Nucleus accumbens (tissue), 56 donors: ENCODE results near the gene SMYD3.
"Not testable (repeated sequence)": the region's sequence is repeated elsewhere in the genome, so short reads cannot be mapped to it uniquely, and the experiment has no call there.

Experiments used
- DNase-seq, 56 donors: peaks; one replicate each; lab custom pipeline; 2025; lab: John Stamatoyannopoulos, UW

SMYD3 gene

DNA sequence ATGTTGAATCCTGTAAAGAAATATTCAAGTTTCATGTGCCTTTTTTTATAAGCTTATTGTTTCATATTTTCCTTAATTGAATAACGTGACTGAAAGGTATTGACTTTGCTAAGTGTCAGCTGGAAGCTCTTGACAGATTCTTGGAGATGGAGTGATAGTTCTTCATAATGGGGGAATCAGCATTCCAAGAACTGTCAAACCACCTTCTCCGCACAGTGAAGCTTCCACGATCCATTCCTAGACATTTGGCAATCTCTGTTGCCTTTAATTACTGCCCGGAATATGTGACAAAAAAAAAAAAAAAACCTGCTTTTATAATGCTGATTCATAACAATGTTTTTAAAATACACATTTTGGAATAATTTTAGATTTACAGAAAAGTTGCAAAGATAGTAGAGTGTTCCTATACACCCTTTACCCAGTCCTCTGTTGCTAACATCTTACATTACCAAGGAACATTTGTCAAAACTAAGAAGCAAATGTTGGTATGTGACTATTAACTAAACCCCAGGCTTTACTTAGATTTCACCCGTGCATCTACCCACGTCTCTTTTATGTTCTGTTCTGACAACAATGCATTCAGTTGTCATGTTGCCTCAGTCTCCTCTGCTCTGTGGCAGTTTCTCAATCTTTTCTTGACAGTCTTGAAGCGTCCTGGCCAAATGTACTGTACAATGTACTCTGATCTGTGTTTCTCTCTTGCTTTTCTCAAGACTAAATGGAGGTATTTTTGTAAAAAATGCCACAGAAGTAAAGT lies 674.1 kb downstream of the SMYD3 start:
- no peak for DNase-seq

DNA sequence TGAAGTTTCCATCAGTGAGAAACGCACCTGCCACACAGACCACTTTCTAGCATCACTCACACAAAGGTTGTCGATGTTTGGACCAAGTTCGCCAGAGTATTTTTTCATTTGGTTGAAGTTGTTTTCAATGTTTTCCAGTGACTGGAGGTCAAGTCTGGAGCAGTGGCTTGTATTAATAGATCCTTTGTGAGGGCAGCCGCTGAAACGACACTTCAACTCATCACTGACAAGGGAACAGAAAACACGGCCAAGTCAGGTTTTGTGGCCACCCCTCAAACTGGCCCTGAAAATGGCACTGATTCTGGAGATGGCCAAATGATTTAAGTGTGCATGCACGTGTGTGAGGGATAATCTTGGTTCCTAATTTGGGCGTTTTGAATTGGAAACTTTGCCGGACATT lies 675.6 kb downstream of the SMYD3 start:
- no peak for DNase-seq

DNA sequence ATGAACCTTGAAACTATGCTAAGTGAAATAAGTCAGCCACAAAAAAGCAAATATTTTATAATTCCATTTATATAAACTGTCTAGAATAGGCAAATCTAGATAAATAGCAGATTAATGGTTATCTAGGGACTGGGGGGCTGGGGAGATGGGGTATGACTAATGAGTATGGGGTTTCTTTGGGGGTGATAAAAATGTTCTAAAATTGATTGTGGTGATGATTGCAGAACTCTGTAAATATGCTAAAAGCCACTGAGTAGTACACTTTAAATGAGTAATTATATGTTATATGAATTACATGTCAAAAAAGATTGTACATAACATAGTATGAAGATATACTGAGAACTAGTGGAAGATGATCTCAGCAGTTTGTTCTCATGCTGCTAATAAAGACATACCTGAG lies 677.3 kb downstream of the SMYD3 start:
- DNase-seq: no peak

DNA sequence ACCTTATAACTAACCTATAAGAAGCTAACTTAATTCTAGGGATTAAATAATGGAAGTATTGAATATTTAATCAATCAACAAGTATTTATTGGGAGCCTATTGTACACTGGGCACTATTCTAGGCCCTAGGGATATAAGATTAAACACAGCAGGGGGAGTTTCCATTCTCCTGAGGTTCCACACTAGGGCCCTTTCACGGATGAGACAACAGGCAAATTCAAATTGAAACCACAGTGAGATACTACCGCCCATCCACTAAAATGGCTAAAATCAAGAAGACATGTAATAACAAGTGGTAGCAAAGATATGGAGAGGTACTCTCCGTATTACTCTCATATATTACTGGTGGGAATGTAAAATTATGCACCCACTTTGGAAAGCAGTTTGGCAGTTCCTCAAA lies 677.9 kb downstream of the SMYD3 start:
- no peak for DNase-seq

DNA sequence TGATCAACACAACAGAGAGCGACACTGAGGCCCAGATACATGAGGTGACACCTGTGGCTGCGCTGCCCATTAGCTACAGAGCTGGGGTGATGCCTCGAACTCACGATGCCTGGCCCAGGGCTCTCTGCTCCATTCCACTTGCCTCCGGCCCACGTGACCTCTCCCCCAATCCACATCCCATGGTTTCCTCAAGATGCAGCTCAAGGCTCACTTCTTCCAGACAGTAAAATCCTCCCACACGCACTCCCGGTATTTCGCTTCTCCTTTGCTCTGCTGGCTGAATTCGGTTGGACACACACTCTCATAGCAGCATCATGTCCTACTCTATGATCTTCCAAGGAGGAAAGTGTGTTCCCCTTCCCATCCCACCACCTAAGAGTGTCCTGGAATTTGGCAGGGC lies 679.8 kb downstream of the SMYD3 start:
- DNase-seq: no peak

DNA sequence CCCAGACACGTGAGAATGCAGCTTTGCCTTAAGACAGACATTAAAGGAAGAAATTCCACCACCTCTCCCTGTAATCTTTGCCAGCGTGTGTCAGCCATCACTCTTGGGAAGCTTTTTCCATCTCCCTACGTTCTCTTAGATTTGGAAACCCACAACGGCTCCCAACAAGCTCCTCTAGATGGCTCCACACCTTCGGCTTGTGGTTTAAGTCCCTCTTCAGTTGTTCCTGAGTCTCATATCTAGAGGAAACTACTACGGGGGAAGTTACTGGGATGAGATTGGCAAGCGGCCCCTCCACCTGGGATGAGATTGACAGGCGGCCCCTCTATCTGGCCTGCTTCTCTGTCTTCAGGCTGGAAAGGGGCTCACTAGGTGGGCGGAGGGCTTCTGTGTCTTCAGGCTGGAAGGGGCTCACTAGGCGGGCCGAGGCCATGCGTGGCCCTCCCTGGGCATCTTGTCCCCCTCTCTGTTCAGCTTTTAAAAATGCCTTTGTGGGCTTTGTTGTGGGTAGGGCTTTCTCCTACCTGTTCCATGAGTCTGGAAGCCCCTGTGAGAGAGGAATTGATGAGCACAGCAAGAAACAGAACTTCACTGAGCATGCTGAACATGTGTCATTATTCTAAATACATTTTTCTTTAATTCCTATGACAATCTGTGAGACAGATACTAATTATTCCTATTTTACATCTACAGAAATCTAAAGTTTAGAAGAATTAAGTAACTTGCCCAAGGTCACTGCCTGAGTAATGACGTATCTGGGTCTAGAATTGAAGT lies 681.8 kb downstream of the SMYD3 start:
- DNase-seq: no peak

DNA sequence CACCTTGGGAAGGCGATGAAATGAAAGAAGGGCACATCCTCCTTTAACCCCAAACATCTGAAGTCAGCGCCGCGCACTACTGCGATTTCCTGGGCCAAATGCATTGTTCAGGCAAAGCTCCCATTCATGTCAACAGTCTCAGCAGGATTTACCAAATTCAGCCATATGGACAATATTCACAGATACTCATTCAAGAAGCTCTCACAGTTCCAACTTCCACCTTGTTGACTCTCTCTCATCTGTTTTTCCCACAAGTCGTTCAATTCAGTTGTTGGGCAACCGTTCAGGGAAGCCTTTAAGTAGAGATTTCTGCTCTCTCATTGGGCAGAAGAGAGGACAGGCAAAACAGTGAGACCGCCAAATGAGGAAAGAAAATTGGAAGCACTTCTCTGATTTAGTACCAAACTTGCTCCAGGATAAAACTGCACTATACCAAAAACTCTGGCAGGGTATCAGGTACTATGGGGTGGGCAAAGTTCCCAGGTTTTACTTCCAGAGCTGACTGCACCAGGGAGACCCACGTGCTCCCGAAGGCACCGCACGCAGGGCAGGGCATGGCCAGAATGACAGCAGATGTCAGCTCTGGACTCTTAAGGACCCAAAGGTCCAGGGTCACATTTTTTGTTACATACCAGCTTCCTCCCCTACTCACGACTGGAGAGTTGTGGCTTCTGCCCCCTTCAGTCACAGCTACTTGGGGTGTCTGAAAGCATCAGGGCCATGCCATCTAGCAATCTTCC lies 683.5 kb downstream of the SMYD3 start:
- DNase-seq: no peak

DNA sequence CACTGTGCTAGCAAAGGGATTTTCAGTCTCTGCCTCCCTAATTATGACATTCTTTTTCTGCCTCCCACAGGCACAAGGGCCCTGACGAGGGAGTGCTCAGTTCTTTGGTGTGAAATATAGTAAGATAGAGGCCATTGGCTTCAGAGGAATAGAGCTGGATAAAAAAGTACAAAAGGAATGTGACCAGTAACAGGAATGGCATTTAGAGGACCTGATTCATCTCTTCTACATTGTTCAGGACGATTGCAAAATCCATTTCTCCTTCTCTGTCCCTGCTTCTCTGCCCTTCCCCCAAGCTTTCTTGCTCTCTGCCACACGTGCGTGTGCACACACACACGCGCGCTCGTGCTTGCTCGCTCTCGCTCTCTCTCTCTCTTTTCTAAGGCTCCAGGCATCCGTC lies 684.1 kb downstream of the SMYD3 start:
- no peak for DNase-seq

DNA sequence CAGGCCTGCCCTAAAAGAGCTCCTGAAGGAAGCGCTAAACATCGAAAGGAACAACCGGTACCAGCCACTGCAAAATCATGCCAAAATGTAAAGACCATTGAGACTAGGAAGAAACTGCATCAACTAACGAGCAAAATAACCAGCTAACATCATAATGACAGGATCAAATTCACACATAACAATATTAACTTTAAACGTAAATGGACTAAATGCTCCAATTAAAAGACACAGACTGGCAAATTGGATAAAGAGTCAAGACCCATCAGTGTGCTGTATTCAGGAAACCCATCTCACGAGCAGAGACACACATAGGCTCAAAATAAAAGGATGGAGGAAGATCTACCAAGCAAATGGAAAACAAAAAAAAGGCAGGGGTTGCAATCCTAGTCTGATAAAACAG lies 688.7 kb downstream of the SMYD3 start:
- DNase-seq: not testable (repeated sequence)

DNA sequence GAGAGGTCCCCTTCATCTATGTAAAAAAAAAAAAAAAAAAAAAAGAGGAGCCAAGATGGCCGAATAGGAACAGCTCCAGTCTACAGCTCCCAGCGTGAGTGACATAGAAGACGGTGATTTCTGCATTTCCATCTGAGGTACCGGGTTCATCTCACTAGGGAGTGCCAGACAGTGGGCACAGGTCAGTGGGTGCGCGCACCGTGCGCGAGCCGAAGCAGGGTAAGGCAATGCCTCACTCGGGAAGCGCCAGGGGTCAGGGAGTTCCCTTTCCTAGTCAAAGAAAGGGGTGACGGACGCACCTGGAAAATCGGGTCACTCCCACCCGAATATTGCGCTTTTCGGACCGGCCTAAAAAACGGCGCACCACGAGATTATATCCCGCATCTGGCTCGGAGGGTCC lies 690.6 kb downstream of the SMYD3 start:
- DNase-seq: not testable (repeated sequence)

DNA sequence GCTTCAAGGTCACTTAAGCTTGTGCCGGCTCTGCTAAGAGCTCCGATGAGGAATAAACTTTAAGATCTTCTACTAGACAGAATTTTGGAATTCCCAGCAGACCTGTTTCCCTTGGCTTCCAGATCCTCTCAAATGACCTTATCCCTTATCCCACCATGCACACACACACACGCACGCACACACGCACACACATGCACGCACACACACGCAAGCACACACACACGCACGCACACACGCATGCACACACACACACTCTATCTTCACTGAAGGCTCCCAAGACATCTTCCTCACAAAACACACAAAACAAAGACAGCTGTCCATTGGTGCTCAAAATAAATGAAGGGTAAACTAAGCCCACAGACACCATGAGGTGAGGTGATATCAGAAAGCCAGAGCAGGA lies 692.4 kb downstream of the SMYD3 start:
- DNase-seq: no peak

DNA sequence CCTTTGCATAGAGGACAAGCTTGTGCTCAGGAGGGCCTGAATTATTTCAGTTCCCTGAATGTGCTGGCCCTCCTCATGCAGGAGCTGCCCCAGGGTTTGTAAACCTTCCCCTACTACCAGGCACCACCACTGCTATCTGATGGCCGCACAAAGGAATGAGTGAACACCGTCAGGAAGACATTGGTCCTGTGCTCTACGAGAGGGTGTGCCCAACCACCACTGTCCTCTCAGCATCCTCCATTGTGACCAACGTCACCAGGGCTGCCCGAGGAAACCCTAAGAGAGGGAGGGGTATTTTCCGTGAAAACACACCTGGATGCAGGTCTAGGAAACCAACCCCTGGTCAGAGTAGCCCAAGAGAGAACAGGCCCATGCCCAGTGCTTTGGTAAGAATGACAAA lies 694.8 kb downstream of the SMYD3 start:
- DNase-seq: no peak

DNA sequence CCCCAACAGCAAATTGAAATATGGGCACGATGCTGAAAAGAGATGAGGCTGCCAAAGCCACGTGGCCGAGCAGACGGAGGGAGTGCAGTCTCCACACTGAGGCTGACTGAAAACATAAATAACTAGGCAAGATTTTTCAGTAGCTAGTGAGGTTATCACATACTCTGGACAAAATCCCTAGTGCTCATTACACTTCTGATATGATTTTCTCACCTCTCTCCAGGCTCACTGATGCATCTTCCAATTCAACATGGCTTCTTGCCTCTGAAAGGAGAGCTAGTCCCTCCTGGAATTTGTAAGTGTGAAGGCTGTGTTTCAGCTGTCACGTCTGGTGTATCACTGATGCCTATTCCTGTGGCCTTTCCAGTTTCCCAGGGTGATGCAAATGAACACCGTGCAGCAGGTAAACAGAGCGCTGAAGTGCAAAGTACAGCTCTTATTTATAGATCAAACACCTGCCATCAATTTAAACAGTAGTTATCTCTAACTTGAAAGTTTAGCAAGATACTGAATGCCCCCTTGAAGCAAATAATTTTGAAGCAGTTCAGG lies 696.2 kb downstream of the SMYD3 start:
- no peak for DNase-seq

DNA sequence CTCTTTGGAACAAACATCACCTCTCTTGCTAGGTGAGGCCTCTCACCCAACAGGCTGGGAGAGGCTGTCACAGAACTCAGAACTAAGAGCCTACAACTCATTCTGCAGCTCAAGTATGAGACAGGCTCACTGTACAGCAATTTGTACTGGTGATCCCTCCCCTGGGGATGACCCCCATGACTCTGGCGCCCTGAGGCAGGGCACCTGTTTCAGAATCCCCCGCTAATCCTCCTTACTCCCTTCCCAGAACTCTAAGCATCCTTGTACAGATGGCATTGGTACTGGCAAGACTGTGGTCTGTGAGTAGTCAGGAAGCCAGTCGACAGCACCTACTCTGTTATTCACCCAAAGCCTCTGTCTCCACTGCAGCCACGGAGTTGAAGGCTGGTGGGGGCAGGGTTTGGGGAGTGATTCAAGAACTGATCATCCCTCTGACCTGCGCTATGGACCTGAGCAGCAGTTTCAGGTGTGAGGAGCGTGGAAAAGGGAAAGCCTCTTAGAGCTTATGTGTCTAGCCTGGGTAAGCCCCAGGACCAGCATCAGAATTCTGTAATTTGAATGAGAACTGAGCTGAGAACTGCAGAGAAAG lies 696.8 kb downstream of the SMYD3 start:
- no peak for DNase-seq

DNA sequence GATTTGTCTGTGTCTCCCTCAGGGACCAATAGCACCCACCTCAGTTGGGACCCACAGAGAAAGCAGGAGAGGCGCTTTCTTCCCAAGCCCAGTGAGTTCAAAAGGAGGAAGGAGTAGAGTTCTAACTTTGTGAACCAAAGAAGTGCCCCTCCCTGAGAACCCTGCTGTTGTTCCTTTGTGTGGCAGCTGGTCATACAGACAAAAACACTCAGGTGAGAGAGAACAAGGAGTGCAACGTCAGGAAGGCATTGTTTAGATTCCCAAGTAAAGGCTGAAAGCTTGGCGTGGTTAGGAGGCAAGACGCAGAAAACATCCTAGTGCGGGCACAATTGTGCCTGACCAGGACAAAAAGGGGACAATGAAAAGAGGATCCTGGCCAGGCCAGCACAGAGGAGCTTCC lies 697.7 kb downstream of the SMYD3 start:
- no peak for DNase-seq

DNA sequence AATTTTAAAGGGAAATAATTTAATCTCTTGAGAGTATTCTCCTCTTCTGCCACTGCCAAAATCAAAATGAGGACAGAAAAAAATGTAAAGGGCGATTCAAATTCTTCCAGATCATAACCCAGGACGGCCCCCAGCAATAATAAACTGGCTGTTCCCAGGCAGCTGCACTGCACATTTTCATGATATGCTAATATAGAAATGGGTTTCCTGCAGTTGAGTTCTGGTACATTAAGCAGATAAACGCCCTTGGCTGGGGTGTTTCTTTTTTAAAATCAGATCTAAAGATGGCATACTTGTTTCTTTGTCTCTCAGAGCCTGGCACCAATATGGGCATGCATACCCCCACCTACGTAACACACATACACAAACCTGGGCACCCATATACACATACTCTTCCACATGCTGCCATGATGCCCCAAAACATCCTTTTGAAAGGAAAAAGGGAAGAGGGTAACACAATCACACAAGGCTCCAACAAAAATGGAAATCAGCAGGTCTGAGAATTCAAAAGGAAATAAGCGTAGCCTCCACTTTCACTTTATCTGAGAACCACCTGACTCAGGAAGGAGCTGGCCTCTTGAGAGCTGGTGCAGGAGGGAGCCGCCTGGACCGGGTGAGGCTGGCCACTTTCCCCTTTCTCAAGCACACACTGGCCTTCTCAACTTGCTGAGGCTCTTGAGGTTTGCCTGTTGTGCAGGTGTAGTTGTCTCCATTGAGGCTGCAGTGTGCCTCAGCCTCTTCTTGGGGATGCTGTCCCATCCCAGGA lies 698.9 kb downstream of the SMYD3 start:
- DNase-seq: no peak

DNA sequence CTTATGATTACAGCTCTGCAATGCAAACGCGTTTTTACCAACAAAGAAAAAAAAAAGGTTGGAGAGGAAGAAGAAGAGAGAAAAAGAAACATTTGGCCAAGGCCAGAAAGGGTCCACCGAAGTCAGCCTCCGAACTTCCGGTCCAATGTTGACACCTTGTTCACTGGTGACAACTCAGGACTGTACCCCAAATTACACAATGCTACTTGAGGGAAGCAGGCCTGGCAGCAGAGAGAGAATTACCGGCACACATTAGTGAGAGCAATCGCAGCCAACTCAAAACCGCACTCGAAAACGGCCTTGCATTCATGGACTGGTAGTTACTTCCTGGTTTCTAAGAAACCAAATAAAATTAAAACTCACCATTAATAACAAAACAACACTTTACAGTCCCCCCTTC lies 699.8 kb downstream of the SMYD3 start:
- peak in 3 of 56 donors; percentile 1 to 13 (median 1) for DNase-seq

DNA sequence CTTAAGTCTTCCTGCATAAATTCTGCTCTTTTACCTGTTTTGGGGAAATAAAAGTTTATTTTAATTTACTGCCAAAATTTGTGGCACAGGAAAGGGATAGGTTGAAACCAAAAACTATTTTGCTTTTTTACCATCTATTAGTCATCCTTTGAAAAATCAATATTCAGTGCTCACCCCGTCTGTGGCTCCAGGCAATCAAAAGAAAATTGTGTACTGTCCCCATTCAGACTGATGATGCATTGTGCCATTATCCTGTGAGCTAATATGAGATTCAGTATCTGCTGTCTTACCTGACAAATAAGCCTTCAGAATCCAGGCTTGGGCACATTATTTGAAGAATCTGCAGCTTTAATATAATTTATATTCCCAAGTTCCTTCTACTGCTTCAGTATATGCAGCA lies 701.5 kb downstream of the SMYD3 start:
- DNase-seq: no peak

DNA sequence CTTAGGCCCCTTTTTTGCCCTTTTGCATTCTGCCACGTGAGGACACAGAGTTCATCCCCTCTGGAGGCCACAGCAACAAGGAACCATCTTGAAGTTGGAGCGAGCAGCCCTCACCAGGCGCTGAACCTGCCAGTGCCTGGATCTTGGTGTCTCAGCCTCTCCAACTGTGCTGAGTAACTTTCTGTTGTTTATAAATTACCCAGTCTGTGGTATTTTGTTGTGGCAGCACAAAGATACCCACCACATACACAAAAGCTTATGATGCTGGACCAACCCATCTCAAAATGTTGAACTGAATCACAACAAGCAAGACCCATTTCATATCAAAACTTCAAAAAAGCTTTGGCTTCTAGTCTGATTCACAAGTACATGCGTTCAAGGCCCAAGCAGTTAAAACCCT lies 702.4 kb downstream of the SMYD3 start:
- DNase-seq: no peak

DNA sequence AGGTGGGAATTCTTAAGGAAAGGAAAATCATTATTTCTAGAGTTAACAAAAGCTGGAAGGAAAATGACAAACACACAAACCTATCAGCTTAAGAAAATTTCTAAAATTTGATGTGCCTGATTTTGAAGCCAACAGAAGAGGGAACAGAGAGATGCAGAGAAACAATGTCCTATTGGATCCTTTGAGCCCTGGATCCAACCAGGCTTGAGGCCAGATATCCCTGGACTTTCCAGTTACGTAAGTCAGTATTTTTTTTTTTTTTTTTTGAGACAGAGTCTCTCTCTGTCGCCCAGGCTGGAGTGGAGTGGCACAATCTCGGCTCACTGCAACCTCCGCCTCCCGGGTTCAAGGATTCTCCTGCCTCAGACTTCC lies 703.4 kb downstream of the SMYD3 start:
- DNase-seq: no peak
